ENCODE results near the gene MPO. TPM values are rescaled to one million over a fixed set of nuclear protein-coding genes. Genes with fewer than 3 reads are reported as not detected.

MPO gene
- total and polyA plus RNA-seq, 12 donors, result 0.13 to 1.4 (median 0.36) TPM; not detected in 3

- DNase-seq, result no peak
- Histone ChIP-seq H3K4me1 (replicated peaks in 1 of 2) (peaks cover 5 to 7% of the 10 kb centered on the region in 2 donors), H3K4me3 (no peak overlapping the region), H3K27ac (no peak overlapping the region), H3K36me3 (replicated peaks in 1 of 2) (no peaks in the 10 kb centered on the region), H3K9me3 (replicated peaks in 1 of 3) (no peaks in the 10 kb centered on the region), H3K27me3 (peaks cover 4% of the 10 kb centered on the region)
- WGBS, 4 donors, result 64 to 86% (median 76%) methylated on average over 1 of the region's 1 CpG
- intact Hi-C loops (cut with DNase I), result no loop called here
- TF ChIP-seq, protein P1, sequence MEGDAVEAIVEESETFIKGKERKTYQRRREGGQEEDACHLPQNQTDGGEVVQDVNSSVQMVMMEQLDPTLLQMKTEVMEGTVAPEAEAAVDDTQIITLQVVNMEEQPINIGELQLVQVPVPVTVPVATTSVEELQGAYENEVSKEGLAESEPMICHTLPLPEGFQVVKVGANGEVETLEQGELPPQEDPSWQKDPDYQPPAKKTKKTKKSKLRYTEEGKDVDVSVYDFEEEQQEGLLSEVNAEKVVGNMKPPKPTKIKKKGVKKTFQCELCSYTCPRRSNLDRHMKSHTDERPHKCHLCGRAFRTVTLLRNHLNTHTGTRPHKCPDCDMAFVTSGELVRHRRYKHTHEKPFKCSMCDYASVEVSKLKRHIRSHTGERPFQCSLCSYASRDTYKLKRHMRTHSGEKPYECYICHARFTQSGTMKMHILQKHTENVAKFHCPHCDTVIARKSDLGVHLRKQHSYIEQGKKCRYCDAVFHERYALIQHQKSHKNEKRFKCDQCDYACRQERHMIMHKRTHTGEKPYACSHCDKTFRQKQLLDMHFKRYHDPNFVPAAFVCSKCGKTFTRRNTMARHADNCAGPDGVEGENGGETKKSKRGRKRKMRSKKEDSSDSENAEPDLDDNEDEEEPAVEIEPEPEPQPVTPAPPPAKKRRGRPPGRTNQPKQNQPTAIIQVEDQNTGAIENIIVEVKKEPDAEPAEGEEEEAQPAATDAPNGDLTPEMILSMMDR (IDR thresholded peaks at IDR 0.05), result no peak
- TF ChIP-seq POLR2A (IDR thresholded peaks at IDR 0.05), result no peak
These were observed 34.0 kb downstream of the MPO start for GRCh38 chr17:58246781-58247180.

DNA sequence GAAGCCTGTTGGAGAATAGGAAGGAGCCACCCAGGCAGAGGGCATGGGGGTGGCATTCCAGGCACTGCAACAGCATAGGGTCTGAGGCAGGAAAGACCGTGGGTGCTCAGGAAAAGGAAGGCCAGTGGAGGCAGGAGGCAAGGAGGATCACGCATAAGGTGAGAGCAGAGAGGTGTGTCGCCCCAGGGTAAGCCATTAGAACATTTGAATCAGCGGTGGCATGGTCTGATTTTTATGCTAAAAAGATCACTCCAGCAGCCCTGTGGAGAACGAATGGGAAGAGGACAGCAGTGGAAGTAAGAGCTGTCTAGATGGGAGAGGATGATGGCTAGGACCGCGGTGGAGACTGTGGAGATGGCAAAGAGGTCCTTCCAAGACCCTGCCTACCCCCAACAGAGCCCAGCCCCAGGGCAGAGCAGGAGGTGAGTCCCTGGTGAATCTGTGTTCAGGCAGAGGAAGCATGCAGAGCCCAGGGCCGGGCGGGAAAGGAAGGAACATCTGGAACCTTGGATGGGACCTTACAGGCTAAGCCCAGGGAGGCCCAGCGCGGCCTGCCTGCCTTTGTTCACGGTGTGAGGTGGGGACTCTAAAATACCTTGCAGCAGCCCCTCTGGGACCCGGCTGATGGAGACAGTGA, 34.5 kb downstream of the MPO start:
- peaks cover 4% of the 10 kb centered on the region for H3K27me3 ChIP-seq
- peaks cover 5 to 7% of the 10 kb centered on the region in 2 donors for H3K4me1 ChIP-seq (replicated peaks in 1 of 2)
- WGBS, 4 donors, result 74 to 83% (median 79%) methylated on average over 11 to 13 of the region's 13 CpGs
- H3K4me3 ChIP-seq, result no peak overlapping the region
- no peak overlapping the region for H3K27ac ChIP-seq
- DNase-seq, result peak in 1 of 7 donors; percentile 29
- no peaks in the 10 kb centered on the region for H3K9me3 ChIP-seq (replicated peaks in 1 of 3)
- intact Hi-C loops (cut with DNase I), result no loop called here
- TF ChIP-seq, protein P1 (IDR thresholded peaks at IDR 0.05), result no peak
- TF ChIP-seq POLR2A (IDR thresholded peaks at IDR 0.05), result no peak
- no peaks in the 10 kb centered on the region for H3K36me3 ChIP-seq (replicated peaks in 1 of 2)

DNA sequence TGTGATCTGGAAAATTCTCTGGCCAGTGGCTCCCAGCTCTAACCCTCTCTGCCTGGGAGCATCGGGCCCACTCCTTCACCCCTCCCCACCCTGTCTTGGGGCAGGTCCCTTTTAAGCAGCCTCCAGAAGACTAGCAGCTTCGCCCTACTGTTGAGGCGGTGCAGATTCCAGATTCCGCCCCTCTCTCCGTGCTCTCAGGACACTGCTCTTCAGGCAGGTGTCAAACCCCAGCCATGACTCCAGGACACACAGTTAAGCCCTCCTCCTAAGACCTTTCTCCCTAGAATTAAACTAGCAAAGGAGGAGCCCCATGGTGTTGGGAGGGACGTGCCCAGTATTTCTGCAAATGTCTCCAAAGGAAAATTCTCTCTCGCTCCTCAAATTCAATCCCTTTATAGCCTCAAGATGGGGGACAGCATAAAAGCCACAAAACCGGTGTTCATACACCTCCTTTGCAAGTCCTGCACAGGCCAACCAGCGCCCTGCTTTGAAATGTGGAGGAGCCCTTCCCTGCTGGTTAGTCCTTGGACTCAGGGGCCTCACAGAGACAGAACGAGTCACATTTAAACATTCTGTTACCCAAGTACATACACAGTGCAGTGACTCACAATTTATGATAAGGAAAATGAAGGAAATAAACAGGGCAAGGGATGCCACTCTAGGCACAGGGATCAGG, 35.2 kb downstream of the MPO start:
- Histone ChIP-seq H3K36me3 (replicated peaks in 1 of 2) (no peaks in the 10 kb centered on the region), H3K9me3 (replicated peaks in 1 of 3) (no peaks in the 10 kb centered on the region), H3K27ac (no peak overlapping the region), H3K4me1 (replicated peaks in 1 of 2) (peaks cover 5 to 7% of the 10 kb centered on the region in 2 donors), H3K4me3 (no peak overlapping the region), H3K27me3 (peaks cover 4% of the 10 kb centered on the region)
- no peak for TF ChIP-seq POLR2A (IDR thresholded peaks at IDR 0.05)
- TF ChIP-seq, protein P1 (IDR thresholded peaks at IDR 0.05), result no peak
- intact Hi-C loops (cut with DNase I), result no loop called here
- DNase-seq, result peak in 1 of 7 donors; percentile 15
- 53 to 77% (median 70%) methylated on average over 10 of the region's 10 CpGs for WGBS, 4 donors

GRCh38 chr17:58244963-58245362, 35.8 kb downstream of the MPO start:
- no peak for DNase-seq
- 71 to 75% (median 72%) methylated on average over 6 of the region's 6 CpGs for WGBS, 4 donors

More at GRCh38 chr17:58244963-58245362, 35.8 kb downstream of the MPO start:
- H3K4me1 ChIP-seq (replicated peaks in 1 of 2), result peaks cover 5 to 7% of the 10 kb centered on the region in 2 donors
- H3K36me3 ChIP-seq (replicated peaks in 1 of 2), result no peaks in the 10 kb centered on the region
- H3K9me3 ChIP-seq (replicated peaks in 1 of 3), result no peaks in the 10 kb centered on the region
- H3K27me3 ChIP-seq, result peaks cover 4% of the 10 kb centered on the region
- intact Hi-C loops (cut with DNase I), result no loop called here
- no peak overlapping the region for H3K4me3 ChIP-seq
- TF ChIP-seq POLR2A (IDR thresholded peaks at IDR 0.05), result no peak
- TF ChIP-seq, protein P1 (IDR thresholded peaks at IDR 0.05), result no peak
- no peak overlapping the region for H3K27ac ChIP-seq
